HS-5 (cell line): ENCODE measurements around the gene CCDC158.
"Not testable (repeated sequence)": the region's sequence is repeated elsewhere in the genome, so short reads cannot be mapped to it uniquely, and the experiment has no call there.

ENCODE experiments used
- DNase-seq: peaks from one replicate; pipeline ENCODE4 v3.0.0-alpha.2; 2012; ENCODE audit warnings: low read depth

CCDC158 gene

DNA sequence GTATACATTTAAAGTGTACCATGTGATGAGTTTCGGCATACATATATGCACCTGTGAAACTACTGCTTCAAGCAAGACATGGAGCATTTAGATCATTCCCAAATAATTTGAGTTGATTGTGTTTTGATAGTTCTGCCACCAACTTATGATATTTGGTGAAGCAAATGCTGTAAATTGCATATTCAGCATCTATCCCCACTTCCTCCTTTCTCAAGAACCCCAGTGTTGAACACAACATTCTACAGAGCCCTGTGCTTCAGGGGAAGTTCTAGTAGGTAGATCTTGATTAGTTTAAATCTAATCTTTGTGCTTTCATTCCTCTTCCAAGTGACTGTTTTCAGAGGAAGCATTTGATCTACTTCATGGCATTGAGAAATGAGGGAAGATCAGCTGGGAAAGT lies 8.7 kb upstream of the CCDC158 start:
- no peak for DNase-seq

DNA sequence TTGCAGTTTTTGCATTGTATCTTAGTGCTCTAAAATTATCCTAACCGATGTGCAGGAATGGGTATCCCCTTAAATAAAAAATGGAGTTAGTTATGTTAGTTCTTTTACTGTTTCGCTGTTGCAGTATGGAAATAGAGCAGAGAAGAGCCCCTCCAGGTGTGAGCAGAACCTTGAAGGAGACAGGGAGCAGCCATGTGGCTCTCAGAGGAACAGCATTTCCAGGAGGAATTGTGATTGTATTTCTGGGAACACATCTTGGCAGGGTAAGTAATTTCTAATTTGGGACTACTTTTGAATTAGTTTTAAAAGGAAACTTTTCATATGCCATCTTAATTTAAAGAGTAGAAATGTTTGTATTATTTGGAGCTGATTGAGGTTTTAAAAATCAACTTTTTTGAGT lies 5.3 kb upstream of the CCDC158 start:
- no peak for DNase-seq

DNA sequence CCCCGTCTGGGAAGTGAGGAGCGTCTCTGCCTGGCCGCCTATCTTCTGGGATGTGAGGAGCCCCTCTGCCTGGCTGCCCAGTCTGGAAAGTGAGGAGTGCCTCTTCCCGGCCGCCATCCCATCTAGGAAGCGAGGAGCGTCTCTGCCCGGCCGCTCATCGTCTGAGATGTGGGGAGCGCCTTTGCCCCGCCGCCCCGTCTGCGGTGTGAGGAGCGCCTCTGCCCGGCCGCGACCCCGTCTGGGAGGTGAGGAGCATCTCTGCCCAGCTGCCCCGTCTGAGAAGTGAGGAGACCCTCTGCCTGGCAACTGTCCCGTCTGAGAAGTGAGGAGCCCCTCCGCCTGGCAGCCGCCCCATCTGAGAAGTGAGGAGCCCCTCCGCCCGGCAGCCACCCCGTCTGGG lies 2.2 kb upstream of the CCDC158 start:
- not testable (repeated sequence) for DNase-seq

DNA sequence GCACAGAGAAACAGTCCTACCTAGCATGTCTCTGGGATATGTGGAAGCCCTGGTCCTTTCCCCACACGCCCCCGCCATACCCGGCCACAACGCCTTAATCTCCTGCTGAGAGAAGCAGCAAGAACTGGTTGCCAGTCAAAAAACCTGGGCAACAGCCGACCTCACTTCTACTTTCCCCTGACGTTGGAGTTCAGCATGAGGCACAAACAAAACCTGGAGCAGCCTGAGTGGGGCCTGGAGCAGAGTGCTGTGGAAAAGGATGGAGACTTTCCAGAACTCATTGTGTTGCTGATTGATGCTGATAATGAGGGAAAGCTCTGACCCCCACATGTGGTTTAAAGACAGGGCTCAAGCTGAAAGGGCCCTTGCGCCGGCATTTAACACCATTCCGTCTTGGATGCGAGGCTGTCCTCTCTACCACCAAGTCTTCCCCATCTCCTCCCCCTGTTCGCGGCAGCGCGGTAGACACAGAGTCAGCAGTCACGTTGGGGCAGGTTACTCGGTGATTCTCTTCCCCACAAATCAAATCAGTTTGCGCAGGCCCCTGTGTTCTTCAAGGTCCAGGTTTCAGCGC lies 666 bp downstream of the CCDC158 start:
- no peak for DNase-seq

DNA sequence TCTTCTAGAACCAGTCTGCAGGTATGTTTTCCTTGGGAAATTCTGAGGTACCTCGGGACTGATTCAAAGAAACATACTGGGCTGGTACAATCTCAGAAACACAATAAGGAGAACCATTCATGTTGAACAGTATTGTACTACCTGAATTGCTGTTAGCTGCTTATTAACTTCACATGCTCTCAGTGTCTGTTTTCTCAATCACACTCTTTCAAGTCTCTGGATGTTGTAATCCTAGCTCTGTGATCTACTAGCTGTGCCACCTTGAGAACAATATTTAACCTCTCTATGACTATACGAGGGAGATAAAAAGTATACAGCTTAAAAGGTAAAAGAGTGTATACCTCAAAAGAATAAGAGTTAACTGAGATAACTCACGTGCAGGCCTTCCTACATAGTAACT lies 10.3 kb downstream of the CCDC158 start:
- no peak for DNase-seq

DNA sequence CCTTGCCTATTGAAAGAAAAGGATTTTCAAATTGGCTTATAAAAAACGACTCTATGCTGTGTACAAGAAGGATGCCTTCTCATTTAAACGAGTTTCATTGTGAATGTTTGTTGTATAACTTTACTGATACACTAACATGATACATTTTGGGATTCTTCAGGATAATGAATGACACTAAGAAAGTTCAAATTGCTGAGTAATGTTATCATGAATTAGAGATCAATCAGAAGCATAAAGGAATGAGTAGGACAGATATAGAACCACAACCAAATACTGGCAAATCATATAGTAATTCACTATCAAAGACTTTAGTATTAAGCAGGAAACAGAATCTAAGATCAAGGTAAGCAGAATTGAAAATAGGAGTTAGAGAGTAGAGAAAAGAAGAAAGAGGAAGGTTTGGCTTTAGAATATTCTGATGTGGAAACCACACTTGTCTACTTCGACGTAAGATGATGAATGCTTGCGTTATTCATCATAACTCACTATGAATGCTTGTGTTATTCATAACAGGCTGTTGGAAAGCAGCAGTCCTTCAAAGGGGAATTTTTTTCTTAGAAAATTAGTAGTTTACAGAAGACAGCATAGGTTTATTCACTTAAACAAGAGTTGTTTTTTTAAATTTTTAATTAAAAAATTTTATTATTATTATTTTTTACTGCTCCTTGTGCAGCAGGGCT lies 13.4 kb downstream of the CCDC158 start:
- no peak for DNase-seq

DNA sequence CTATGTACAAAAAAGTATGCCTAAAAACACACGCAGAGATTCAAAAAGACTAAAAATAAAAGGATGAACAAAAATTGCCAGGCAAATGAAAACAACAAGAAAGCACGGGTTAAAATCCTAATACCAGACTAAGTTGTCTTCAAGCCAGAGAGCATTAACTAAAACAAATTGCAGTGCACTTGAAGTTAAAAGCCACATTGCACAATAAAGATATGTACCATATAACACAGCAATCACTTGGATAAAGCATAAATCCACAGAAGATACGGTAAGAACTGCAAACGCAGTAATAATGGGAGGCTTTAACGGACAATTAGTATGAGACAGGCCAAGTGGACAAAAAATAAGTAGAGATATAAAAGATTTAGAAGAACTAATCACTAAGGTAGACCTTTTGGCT lies 14.9 kb downstream of the CCDC158 start:
- no peak for DNase-seq

DNA sequence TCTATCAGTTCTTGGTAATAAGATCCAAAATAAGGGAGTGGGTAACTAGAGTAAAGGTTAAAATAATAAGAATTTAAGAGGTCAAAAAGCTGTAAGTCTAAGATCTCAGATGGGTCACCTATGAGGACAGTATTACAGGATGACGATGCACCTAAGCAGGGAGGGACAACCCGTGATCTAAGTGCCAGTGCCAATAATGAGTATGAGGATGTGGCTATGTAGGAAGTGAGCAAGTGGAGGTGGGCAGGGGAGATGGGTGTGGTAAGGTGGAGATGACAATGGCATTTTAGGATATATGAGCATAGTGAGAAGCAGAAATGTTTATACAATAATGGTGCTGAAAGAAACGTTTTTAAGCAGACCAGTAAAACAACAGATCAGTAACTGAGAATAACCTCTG lies 19.3 kb downstream of the CCDC158 start:
- no peak for DNase-seq

DNA sequence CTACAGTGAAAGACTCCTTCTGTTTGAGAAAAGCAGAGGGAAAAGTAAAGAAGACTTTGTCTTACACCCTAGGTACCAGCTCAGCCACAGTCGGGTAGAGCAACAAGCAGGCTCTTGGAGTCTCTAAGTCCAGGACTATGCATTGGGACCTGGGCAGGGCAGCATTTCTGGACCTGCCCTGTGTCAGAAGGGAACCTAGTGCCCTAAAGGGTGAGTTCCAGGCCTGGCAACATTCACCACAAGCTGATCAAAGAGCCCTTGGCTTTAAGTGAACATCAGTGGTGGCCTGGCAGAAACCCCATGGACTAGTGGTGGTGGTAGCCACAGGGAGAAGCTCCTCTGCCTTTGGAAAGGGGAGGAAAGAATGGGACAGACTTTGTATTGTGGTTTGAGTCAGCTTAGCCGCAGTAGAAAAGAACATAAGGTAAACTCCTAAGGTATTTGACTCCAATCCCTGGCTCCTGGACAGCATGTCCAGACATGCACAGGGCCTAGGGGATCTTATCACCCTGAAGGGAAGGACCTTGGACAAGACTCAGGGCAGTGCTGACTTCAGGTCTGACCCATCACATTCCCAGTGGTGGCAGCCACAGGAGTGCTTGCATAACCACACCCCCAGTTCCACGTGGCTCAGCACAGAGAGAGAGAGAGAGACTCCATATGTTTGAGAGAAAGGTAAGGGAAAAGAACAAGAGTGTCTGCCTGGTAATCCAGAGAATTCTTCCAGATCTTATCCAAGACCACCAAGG lies 32.6 kb downstream of the CCDC158 start:
- DNase-seq, result no peak

DNA sequence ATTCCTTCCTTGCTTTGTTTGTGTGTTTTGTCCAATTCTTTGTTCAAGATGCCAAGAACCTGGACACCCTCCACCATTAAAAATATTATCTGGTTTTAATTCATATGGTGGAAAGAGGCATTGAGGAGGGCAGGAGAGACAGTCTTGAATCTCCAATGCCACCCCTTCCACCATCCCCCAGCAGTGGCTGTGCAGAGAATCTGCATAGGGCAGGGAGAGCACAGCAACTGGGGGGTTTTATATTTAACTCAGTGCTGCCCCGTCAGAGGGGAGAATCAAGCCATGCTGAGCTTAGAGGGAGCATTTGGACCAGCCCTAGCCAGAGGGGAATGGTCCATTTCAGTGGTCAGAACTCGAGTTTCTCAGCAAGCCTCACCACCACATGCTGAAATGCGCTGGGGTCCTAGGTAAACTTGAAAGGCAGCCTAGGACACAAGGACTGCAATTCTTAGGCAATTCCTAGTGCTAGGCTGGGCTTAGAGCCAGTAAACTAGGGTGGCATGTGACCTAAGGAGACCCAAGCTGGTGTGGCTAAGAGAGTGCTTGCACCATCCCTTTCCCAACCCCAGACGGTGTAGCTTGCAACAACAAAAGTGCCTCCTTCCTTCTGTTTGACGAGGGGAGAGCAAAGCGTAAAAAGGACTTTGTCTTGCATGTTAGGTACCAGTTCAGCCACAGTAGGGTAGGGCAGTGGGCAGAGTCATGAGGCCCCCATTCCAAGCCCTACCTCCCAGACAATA lies 34.2 kb downstream of the CCDC158 start:
- DNase-seq, result no peak

DNA sequence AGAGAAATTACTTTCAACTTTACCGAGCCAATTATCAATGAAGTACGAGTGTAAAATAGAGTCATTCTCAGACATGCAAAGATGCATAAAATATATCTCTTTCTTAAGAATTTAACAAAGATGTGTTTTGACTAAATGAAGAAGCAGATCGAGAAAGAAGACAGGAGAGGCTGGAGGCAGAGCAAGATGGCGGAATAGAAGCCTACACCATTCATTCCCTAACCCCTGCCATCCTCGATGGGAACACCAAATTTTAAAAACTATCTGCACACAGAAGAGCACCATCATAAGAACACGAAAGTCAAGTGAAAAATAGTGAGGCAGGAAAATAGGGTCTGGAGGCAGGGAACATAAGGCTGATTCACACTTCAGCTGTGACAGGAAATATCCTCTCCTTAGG lies 35.0 kb downstream of the CCDC158 start:
- no peak for DNase-seq

DNA sequence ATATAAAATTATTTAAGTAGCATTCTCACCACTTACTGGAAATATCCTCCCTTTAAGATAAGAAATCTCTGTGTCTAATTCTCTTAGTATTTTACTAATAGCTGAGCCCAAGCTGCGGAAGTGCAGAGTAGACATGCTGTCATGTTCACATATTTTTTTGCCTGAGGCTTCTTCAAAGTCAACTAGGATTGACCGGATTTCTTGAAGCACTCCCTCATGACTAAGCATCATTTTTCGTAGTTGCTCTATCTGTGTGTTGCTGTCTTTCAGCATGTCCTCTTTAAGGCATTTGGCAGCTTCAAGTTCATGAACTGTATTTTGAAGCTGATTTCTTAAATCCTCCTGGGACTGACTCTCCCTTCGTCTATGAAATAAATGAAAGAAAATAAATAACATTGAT lies 36.9 kb downstream of the CCDC158 start:
- DNase-seq, result no peak

DNA sequence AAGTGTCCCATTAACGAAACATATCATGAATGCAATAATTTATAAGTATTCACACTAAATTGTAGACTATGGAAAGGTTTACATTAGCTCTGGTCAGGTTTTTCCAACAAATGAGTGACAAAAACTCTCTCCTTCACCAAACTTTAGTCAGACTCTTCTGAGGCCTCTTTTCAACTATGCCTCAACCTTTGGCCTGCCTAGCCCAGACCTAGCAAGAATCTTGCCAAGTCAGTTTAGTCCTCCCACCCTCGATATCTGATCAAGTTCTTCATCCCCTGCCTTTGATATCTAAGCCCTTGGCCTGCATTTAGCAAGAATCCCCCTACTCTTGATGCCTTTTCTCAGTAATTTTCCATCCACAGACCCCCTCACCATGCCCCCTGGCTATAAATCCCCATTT lies 37.9 kb downstream of the CCDC158 start:
- DNase-seq, result no peak

DNA sequence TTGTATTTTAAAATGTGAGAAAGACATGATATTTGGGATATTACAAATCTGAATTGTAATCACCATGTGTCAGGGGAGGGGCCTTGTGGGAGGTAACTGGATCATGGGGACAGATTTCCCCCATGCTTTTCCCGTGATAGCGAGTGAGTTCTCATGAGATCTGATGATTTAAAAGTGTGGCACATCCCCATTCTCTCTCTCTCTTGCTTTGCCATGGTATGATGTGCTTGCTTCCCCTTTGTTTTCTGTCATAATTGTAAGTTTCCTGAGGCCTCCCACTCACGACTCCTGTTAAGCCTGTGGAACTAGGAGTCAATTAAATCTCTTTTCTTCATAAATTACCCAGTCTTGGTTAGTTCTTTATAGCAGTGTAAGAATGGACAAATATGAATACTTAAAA lies 39.0 kb downstream of the CCDC158 start:
- DNase-seq, result no peak

DNA sequence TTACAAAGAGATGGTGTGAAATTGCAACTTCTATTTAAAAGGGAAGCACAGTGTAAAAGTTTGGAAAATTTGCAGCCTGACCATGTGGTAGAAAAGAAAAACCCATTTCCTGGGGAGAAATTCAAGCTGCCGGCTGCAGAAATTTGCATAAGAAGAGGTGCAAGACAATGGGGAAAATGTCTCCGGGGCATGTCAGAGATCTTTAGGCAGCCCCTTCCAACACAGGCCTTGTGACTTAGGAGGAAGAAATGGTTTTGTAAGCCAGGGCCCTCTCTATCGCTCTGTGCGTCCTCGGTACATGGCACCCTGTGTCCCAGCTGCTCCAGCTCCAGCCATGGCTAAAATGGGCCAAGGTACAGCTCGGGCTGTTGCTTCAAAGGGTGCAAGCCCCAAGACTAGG lies 40.4 kb downstream of the CCDC158 start:
- no peak for DNase-seq

DNA sequence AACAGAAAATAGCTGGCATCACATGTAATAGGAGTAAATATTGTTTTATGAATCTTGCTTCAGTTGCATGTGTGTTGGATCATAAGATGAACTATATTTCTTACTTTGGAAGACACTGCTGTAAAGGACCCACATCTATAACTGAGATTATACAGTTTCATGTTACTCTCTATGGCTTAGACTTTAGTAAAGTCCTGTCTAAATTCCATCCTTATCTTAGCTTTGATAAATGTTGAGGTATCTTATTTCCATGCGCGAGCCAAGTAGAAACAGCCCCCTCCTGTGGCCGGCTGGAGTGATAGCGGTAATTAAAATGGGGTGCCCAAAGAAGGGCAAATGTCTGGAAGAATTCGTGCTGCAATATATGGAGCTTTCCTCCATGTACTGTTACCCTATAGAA lies 43.0 kb downstream of the CCDC158 start:
- DNase-seq, result no peak

DNA sequence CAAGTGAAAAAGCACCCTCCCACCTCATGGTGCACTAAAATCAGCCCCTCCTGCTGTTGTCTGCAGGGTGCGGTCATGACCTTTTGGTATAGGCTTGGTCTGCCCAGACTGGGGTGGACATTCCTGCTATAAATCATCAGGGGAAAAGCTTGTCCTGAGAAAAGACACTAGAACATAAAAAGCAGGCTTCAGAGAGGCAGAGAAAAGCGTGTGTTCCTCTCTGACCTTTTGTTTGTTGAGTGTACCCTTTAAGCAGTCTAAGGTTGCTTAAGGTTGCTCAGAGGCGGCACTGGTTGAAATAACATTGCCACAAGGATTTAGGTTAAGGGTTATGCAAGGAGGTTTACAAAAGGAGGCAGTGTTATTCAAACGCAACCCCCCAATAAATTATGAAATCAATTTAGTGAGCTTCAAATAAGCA lies 43.5 kb downstream of the CCDC158 start:
- no peak for DNase-seq

DNA sequence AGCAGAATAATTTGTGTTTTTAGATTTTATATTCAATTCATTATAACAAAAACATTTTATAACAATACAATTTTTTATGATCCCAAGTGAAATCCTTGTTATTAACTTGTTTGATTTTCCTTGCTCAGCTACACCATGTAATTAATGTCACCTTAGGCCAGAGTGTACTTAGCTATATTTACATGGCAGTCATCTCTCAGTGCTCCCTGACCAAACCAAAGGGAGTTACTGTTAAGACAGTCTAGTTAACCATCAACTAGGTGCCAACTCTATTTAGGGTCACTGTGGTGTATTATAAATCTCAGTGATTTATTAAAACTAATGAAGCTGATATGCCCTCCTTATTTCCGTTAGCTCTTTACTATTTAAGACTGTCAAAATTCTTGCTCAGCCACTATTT lies 44.4 kb downstream of the CCDC158 start:
- no peak for DNase-seq

DNA sequence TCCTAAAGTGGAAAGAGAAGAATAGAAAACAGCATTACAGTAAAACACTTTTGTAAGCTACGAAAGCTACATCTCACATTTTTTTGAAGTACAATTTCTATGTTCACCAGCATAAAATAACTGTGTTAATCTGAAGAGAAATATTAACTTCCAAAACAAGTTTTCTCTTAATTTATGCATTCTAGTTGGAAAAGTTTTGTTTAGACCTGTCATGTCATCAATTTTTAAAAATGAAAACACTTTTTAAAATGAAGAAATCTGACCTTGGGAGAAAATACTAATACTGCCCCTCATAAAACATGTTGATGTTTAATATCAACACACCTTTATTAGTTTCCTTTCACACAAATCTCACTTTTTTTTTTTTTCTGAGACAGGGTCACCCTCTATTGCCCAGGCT lies 45.2 kb downstream of the CCDC158 start:
- DNase-seq, result no peak

DNA sequence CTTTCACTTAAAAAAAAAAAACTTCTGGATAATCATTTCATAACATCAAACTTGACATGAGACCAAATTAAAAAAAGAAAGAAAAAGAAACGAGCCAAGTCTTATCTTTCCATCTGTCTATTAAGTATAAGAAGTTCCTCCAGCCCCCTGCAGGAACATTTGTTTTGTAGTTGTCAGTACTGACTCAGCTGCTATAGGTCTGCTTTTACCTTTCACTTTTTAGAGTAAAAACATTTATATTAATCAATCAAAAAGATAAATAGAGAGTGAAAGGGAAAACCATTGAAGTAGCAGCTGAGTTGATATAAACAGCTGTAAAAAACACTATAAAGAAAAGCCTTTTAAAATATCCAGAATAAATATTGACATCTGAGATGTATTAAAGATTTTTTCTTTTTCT lies 46.1 kb downstream of the CCDC158 start:
- DNase-seq, result no peak

DNA sequence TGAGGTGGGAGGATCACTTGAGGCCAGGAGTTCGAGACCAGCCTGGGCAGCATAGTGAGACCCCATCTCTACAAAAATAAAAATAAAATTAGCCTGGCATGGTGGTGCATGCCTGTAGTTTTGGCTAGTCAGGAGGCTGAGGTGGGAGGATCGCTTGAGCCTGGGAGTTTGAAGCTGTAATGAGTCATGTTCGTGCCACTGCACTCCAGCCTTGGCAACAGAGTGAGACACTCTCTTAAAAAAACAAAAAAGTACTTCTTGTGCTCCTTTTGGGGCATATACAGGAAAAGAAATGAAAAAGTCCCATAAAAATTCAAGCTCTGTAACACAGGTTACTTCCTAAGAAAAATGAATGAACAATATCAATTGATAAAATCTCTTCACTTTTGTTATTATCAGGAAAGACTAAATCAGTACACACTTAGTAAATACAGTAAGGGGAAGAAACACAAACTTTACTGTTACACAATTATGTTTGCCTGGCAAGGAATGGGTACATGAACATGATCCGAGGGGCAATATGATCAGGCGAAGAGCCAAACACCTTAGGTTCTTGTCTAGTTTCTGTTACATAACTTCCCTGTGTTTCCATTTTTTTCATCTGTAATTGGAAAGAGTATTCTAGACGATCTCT lies 46.9 kb downstream of the CCDC158 start:
- DNase-seq, result no peak

DNA sequence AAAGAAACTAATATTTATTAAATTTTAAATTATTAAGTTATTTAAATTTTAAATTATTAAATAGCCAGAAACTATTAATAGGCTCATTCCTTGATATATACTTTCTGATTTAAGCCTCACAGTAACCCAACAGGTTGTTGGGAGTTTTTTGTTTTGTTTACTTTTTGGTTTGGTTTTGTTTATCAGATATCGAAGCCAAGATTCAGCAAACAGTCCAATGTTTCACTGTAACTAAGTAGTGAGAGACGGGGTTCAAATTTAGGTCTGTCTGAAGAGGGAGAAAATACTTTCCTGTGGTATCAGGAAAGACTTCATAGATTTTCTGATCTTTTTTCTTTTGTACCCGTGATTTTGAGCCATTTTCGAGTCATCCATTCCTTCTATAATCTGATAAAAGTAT lies 54.2 kb downstream of the CCDC158 start:
- no peak for DNase-seq
